H1 (cell line): ENCODE results near the gene AOAH. TPM values are rescaled to one million over a fixed set of nuclear protein-coding genes. Genes with fewer than 3 reads are reported as not detected.

Experiments
- CTCF ChIA-PET: fragments of 300-600 bp; sonication (Branson Sonifier 250); formaldehyde crosslinking; loops from one replicate; lab custom pipeline; 2021; ENCODE audit not compliant: partially characterized antibody; lab: Charles Lee
- POLR2A ChIA-PET: fragments of 300-600 bp; sonication (Branson Sonifier 250); formaldehyde crosslinking; loops from one replicate; lab custom pipeline; 2021; ENCODE audit warnings: inconsistent platforms; ENCODE audit not compliant: partially characterized antibody; lab: Charles Lee
- DNase-seq, 2 experiments: peaks; one replicate each; pipeline versions ENCODE4 v3.0.0 to v3.0.0-alpha.2; 2010 to 2022; ENCODE audit warnings: low spot score in 2 of 2, low read depth in 1 of 2, mixed read lengths in 1 of 2
- FAIRE-seq: peaks from 2 replicates; lab custom pipeline; 2011; peaks lifted over from hg19 to GRCh38; lab: Jason Lieb, UNC
- H2AFZ ChIP-seq: 2 replicates; pipeline ENCODE4 v1.8.1; 2012; ENCODE audit warnings: low read length, inconsistent platforms
- H2AK5ac ChIP-seq: 2 replicates; pipeline ENCODE4 v1.6.1; 2013; ENCODE audit warnings: low read depth, low read length
- H2BK120ac ChIP-seq: replicated peaks from 2 replicates; pipeline ENCODE3; 2013; ENCODE audit warnings: low read depth, low read length, inconsistent platforms
- H2BK12ac ChIP-seq: 2 replicates; pipeline ENCODE4 v1.6.1; 2013; ENCODE audit warnings: low read depth, low read length
- H2BK15ac ChIP-seq: 2 replicates; pipeline ENCODE4 v1.6.1; 2013; ENCODE audit warnings: low read length
- H2BK20ac ChIP-seq: 2 replicates; pipeline ENCODE4 v1.6.1; 2013; ENCODE audit warnings: low read length
- H2BK5ac ChIP-seq: 2 replicates; pipeline ENCODE4 v1.6.1; 2013; ENCODE audit warnings: low read depth, low read length
- H3K14ac ChIP-seq: 2 replicates; pipeline ENCODE4 v1.6.1; 2013; ENCODE audit warnings: inconsistent platforms; ENCODE audit not compliant: insufficient read length
- H3K18ac ChIP-seq: 2 replicates; pipeline ENCODE4 v1.6.1; 2013; ENCODE audit warnings: low read length; ENCODE audit errors: extremely low read depth
- H3K23ac ChIP-seq: 2 replicates; pipeline ENCODE4 v1.6.1; 2013; ENCODE audit warnings: inconsistent platforms; ENCODE audit not compliant: insufficient read length
- H3K23me2 ChIP-seq: 2 replicates; pipeline ENCODE4 v1.6.1; 2013; ENCODE audit warnings: low read depth, low read length
- H3K27ac ChIP-seq: 2 replicates; pipeline ENCODE4 v1.6.1; 2011; ENCODE audit warnings: low read depth, low read length, inconsistent platforms
- H3K27me3 ChIP-seq, 4 experiments: replicated peaks in 1 of 4; 1 replicate in 1 of 4; 2 replicates in 3 of 4; pipeline versions ENCODE4 v1.6.1 to v1.8.1; 2011 to 2013; ENCODE audit warnings: low read length in 3 of 4, mild to moderate bottlenecking in 3 of 4, inconsistent platforms in 2 of 4, mixed read lengths in 2 of 4, moderate library complexity in 1 of 4; ENCODE audit not compliant: control insufficient read depth in 3 of 4, insufficient read depth in 3 of 4; ENCODE audit errors: extremely low read depth in 1 of 4
- H3K36me3 ChIP-seq, 4 experiments: 2 replicates each; pipeline versions ENCODE4 v1.6.1 to v1.8.1; 2011 to 2013; ENCODE audit warnings: mild to moderate bottlenecking in 4 of 4, low read length in 3 of 4, moderate library complexity in 2 of 4, control low read depth in 1 of 4, inconsistent platforms in 1 of 4; ENCODE audit not compliant: insufficient read depth in 4 of 4, control insufficient read depth in 2 of 4
- H3K4ac ChIP-seq: replicated peaks from 2 replicates; pipeline ENCODE3; 2013; ENCODE audit warnings: low read length, low read depth, mixed read lengths, inconsistent platforms; ENCODE audit not compliant: insufficient read length
- H3K4me1 ChIP-seq, 4 experiments: replicated peaks in 1 of 4; 1 replicate in 1 of 4; 2 replicates in 3 of 4; pipeline versions ENCODE4 v1.6.1 to v1.8.1; 2011 to 2013; ENCODE audit warnings: low read length in 3 of 4, inconsistent platforms in 2 of 4, mixed read lengths in 1 of 4; ENCODE audit not compliant: insufficient read depth in 4 of 4, control insufficient read depth in 3 of 4
- H3K4me2 ChIP-seq, 2 experiments: 2 replicates each; pipeline versions ENCODE4 v1.6.1 to v1.8.1; 2011 to 2013; ENCODE audit warnings: low read depth in 2 of 2, low read length in 2 of 2, control low read depth in 1 of 2, inconsistent platforms in 1 of 2, mild to moderate bottlenecking in 1 of 2; ENCODE audit not compliant: insufficient read depth in 1 of 2
- H3K4me3 ChIP-seq, 4 experiments: fragments of 200-600, 300-600 bp in 1 of 4; sonication (generic), shearing (Covaris generic), sonication (Bioruptor Twin) in 1 of 4; 2 replicates each; pipeline versions ENCODE4 v1.5.1 to v1.8.1; 2011 to 2016; ENCODE audit warnings: low read length in 4 of 4, low read depth in 3 of 4, control low read depth in 2 of 4, inconsistent platforms in 2 of 4, mild to moderate bottlenecking in 2 of 4, mixed read lengths in 1 of 4, moderate library complexity in 1 of 4; ENCODE audit not compliant: insufficient read depth in 2 of 4; ENCODE audit errors: extremely low read depth in 1 of 4
- H3K56ac ChIP-seq: replicated peaks from 2 replicates; pipeline ENCODE3; 2013; ENCODE audit warnings: low read depth, mild to moderate bottlenecking, mixed read lengths, low read length, inconsistent platforms; ENCODE audit not compliant: insufficient read length
- H3K79me1 ChIP-seq: 2 replicates; pipeline ENCODE4 v1.6.1; 2013; ENCODE audit warnings: low read depth, low read length, control low read depth
- H3K79me2 ChIP-seq, 2 experiments: 2 replicates each; pipeline versions ENCODE4 v1.6.1 to v1.8.1; 2012 to 2013; ENCODE audit warnings: low read length in 2 of 2, mild to moderate bottlenecking in 2 of 2, inconsistent platforms in 1 of 2; ENCODE audit not compliant: insufficient read depth in 2 of 2, control insufficient read depth in 1 of 2
- H3K9ac ChIP-seq, 4 experiments: replicated peaks in 1 of 4; 1 replicate in 1 of 4; 2 replicates in 3 of 4; pipeline versions ENCODE4 v1.6.1 to v1.8.1; 2011 to 2013; ENCODE audit warnings: low read depth in 3 of 4, low read length in 3 of 4, control low read depth in 2 of 4, mild to moderate bottlenecking in 2 of 4, moderate library complexity in 2 of 4, inconsistent platforms in 1 of 4; ENCODE audit errors: extremely low read depth in 1 of 4
- H3K9me3 ChIP-seq, 2 experiments: 2 replicates each; pipeline versions ENCODE4 v1.6.1 to v1.8.1; 2012 to 2013; ENCODE audit warnings: mild to moderate bottlenecking in 2 of 2, moderate library complexity in 2 of 2, control low read depth in 1 of 2, inconsistent platforms in 1 of 2, low read depth in 1 of 2, low read length in 1 of 2, mixed read lengths in 1 of 2; ENCODE audit not compliant: insufficient read depth in 2 of 2
- H4K20me1 ChIP-seq, 2 experiments: replicated peaks in 1 of 2; 2 replicates each; pipeline versions ENCODE3 to v1.8.1; 2011 to 2013; ENCODE audit warnings: inconsistent platforms in 2 of 2, low read length in 2 of 2, mild to moderate bottlenecking in 1 of 2; ENCODE audit not compliant: insufficient read depth in 2 of 2, control insufficient read depth in 1 of 2
- H4K5ac ChIP-seq: 2 replicates; pipeline ENCODE4 v1.6.1; 2013; ENCODE audit warnings: low read length, low read depth, mixed read lengths, inconsistent platforms; ENCODE audit not compliant: insufficient read length
- H4K8ac ChIP-seq: 2 replicates; pipeline ENCODE4 v1.8.0; 2013; ENCODE audit warnings: mild to moderate bottlenecking, moderate library complexity, low read length, inconsistent platforms; ENCODE audit not compliant: insufficient read depth; ENCODE audit errors: extremely low read depth
- H4K91ac ChIP-seq: replicated peaks from 2 replicates; pipeline ENCODE3; 2013; ENCODE audit warnings: low read length, mixed read lengths, inconsistent platforms; ENCODE audit not compliant: insufficient read length
- BACH1 ChIP-seq: IDR thresholded peaks from 2 replicates; pipeline ENCODE4 v1.6.1; 2012; ENCODE audit warnings: low read length, improper control_type of control experiment
- CBX5 ChIP-seq: fragments of 300-800, 300-1000 bp; sonication (generic); IDR thresholded peaks from 2 replicates; pipeline ENCODE4 v1.7.1; 2016; ENCODE audit warnings: antibody characterized with exemption, low read length, low read depth
- CEBPB ChIP-seq: IDR thresholded peaks from 2 replicates; pipeline ENCODE4 v1.6.1; 2012; ENCODE audit warnings: low read depth, low read length
- GTF2F1 ChIP-seq: IDR thresholded peaks from 2 replicates; pipeline ENCODE4 v1.6.1; 2012; ENCODE audit warnings: low read depth, low read length, improper control_type of control experiment, borderline replicate concordance
- KDM4A ChIP-seq: IDR thresholded peaks from one replicate; pipeline ENCODE4 v1.7.1; 2012; ENCODE audit warnings: low read depth, mild to moderate bottlenecking, moderate library complexity, low read length, inconsistent platforms; ENCODE audit not compliant: severe bottlenecking
- SP4 ChIP-seq: IDR thresholded peaks from 2 replicates; pipeline ENCODE4 v1.6.1; 2012; ENCODE audit warnings: low read length, inconsistent platforms
- TAF7 ChIP-seq: optimal IDR thresholded peaks from 2 replicates; pipeline ENCODE3; 2011; ENCODE audit warnings: low read depth, mild to moderate bottlenecking, inconsistent platforms, low read length, moderate library complexity, borderline replicate concordance
- WGBS, 2 experiments: shearing (Covaris generic) in 1 of 2; methylation state at CpG; one replicate each; pipeline versions ENCODE4 v1.1.6 to v1.1.7; 2013 to 2015; ENCODE audit warnings: low lambda C conversion rate in 2 of 2, mixed read lengths in 2 of 2, inconsistent platforms in 1 of 2, low coverage in 1 of 2, missing lambda C conversion rate in 1 of 2; ENCODE audit not compliant: insufficient replicate concordance in 2 of 2, insufficient coverage in 1 of 2, insufficient read length in 1 of 2; ENCODE audit errors: extremely low coverage in 1 of 2, missing lambda C conversion rate in 1 of 2; 5-methylcytosine and 5-hydroxymethylcytosine counted together
- polyA plus RNA-seq, 7 experiments: library from polyadenylated mRNA; depleted of rRNA in 3 of 7; stranded (reverse) in 5 of 7; unstranded in 2 of 7; fragments of >200 nt in 5 of 7; fragments of 200-250 nt in 2 of 7; gene quantifications; 1 replicate in 5 of 7; 2 replicates in 1 of 7; 4 replicates in 1 of 7; pipeline versions ENCODE4 v1.2.1 to v1.2.3, GENCODE V29; 2011 to 2013; ENCODE audit warnings: missing spikeins in 2 of 7, mixed read lengths in 2 of 7
- total RNA-seq: library from RNA; stranded (reverse); fragmentation: NEBNext Ultra II Directional; extraction: Animal tissue kit (Norgen Biotek cat#: 25700); gene quantifications from 2 replicates; pipeline ENCODE4 v1.2.1, GENCODE V29; 2021
- TF ChIP-seq, protein P1 (sequence below), 3 experiments: IDR thresholded peaks; 1 replicate in 2 of 3; 2 replicates in 1 of 3; pipeline versions ENCODE4 v1.5.1 to v1.6.1; 2011; ENCODE audit warnings: low read length in 3 of 3, mild to moderate bottlenecking in 3 of 3, inconsistent platforms in 2 of 3, low read depth in 1 of 3, moderate library complexity in 1 of 3; ENCODE audit not compliant: insufficient read depth in 1 of 3; ENCODE audit errors: control extremely low read depth in 1 of 3

The AOAH gene
- total and polyA plus RNA-seq, 2 of the 8 experiments (the other 6 are each of a cell fraction or from before 2014, with no cell fraction given): 0.08 TPM; not detected in 1

DNA sequence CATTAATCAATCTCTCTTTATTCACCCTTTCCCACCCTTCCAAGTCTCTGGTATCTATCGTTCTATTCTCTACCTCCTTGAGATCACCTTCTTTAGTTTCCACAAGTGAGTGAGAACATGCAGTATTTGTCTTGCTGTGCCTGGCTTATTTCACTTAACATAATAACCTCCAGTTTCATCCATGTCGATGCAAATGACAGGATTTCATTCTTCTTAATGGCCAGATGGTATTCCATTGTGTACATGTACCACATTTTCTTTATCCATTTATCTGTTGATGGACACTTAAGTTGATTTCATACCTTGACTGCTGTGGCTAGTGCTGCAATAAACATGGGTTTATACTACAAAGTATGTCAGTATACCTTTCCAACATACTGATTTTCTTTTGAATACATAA lies 3.8 kb upstream of the AOAH start:
- ChIA-PET POLR2A (interaction anchor here (1.6 kb wide), 1 partner anchor 27 kb away, joined by 3 read pairs; no protein-coding TSS in a partner anchor), CTCF (no interaction called here)
- H2AK5ac ChIP-seq: no peak overlapping the region
- no peak overlapping the region for H2BK15ac ChIP-seq
- no peaks in the 10 kb centered on the region for H3K4me1 ChIP-seq
- H3K4ac ChIP-seq: no peak overlapping the region
- no peak overlapping the region for H4K8ac ChIP-seq
- H2BK5ac ChIP-seq: no peak overlapping the region
- no peak overlapping the region for H3K9ac ChIP-seq
- no peak overlapping the region for H4K5ac ChIP-seq
- H2BK12ac ChIP-seq: no peak overlapping the region
- no peaks in the 10 kb centered on the region for H4K20me1 ChIP-seq
- H3K4me3 ChIP-seq: no peak overlapping the region
- H3K23ac ChIP-seq: no peak overlapping the region
- no peak overlapping the region for H3K27ac ChIP-seq
- H3K36me3 ChIP-seq: no peaks in the 10 kb centered on the region
- no peak overlapping the region for H3K56ac ChIP-seq
- no peak overlapping the region for H2BK20ac ChIP-seq
- no peaks in the 10 kb centered on the region for H3K9me3 ChIP-seq
- TF ChIP-seq CBX5: no peak
- TF ChIP-seq, protein P1, sequence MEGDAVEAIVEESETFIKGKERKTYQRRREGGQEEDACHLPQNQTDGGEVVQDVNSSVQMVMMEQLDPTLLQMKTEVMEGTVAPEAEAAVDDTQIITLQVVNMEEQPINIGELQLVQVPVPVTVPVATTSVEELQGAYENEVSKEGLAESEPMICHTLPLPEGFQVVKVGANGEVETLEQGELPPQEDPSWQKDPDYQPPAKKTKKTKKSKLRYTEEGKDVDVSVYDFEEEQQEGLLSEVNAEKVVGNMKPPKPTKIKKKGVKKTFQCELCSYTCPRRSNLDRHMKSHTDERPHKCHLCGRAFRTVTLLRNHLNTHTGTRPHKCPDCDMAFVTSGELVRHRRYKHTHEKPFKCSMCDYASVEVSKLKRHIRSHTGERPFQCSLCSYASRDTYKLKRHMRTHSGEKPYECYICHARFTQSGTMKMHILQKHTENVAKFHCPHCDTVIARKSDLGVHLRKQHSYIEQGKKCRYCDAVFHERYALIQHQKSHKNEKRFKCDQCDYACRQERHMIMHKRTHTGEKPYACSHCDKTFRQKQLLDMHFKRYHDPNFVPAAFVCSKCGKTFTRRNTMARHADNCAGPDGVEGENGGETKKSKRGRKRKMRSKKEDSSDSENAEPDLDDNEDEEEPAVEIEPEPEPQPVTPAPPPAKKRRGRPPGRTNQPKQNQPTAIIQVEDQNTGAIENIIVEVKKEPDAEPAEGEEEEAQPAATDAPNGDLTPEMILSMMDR (IDR thresholded peaks at IDR 0.05; ENCODE audit: control extremely low read depth in 1 of 3, insufficient read depth in 1 of 3, low read depth in 1 of 3, low read length in 3 of 3): no peak
- TF ChIP-seq KDM4A: no peak
- no peak for TF ChIP-seq TAF7
- no peak for TF ChIP-seq GTF2F1
- TF ChIP-seq SP4: no peak
- TF ChIP-seq BACH1: no peak
- TF ChIP-seq CEBPB: no peak
- no peak overlapping the region for H2BK120ac ChIP-seq
- H2AFZ ChIP-seq: no peak overlapping the region
- no peaks in the 10 kb centered on the region for H3K23me2 ChIP-seq
- no peak overlapping the region for H3K18ac ChIP-seq
- H4K91ac ChIP-seq: no peak overlapping the region
- DNase-seq (no peak), FAIRE-seq (no peak)
- WGBS, 2 experiments: 84% methylated on average over 2 of the region's 2 CpGs; no CpG with 5 or more reads in 1 of the 2 experiments
- H3K14ac ChIP-seq: no peak overlapping the region
- H3K4me2 ChIP-seq: no peak overlapping the region
- no peaks in the 10 kb centered on the region for H3K79me1 ChIP-seq
- no peaks in the 10 kb centered on the region for H3K79me2 ChIP-seq
- H3K27me3 ChIP-seq: no peaks in the 10 kb centered on the region
